Left ventricle myocardium inferior (tissue), 1 donor: ENCODE measurements around the gene BRICD5. TPM values are rescaled to one million over a fixed set of nuclear protein-coding genes. Genes with fewer than 3 reads are reported as not detected.

Experiments used
- DNase-seq: peaks from one replicate; pipeline ENCODE4 v3.0.0-alpha.2; 2020
- H3K27ac ChIP-seq: fragments of 200-600 bp; replicated peaks from 2 replicates; pipeline ENCODE4 v1.8.0; 2021
- H3K27me3 ChIP-seq: fragments of 200-600 bp; 2 replicates; pipeline ENCODE4 v1.8.0; 2021; ENCODE audit warnings: low read depth
- H3K36me3 ChIP-seq: fragments of 200-600 bp; 2 replicates; pipeline ENCODE4 v1.8.0; 2021
- H3K4me1 ChIP-seq: fragments of 200-600 bp; 2 replicates; pipeline ENCODE4 v1.8.0; 2021
- H3K4me3 ChIP-seq: fragments of 200-600 bp; 2 replicates; pipeline ENCODE4 v1.8.0; 2021; ENCODE audit warnings: mild to moderate bottlenecking, moderate library complexity
- H3K9me3 ChIP-seq: fragments of 200-600 bp; replicated peaks from 2 replicates; pipeline ENCODE4 v1.8.0; 2021
- CTCF ChIP-seq: fragments of 200-600 bp; IDR thresholded peaks from 2 replicates; pipeline ENCODE4 v1.8.0; 2021; ENCODE audit warnings: antibody characterized with exemption, mild to moderate bottlenecking, borderline replicate concordance
- intact Hi-C: fragments of 100-400 bp; cut with micrococcal nuclease; formaldehyde crosslinking; loops from one replicate; pipeline ENCODE4 v1.11.0; 2022
- total RNA-seq: library from RNA; stranded (reverse); fragmentation: NEBNext Ultra II Directional; extraction: Animal tissue kit (Norgen Biotek cat#: 25700); gene quantifications from one replicate; pipeline ENCODE4 v1.2.1, GENCODE V29; 2021
- donor health status: DM: no; HTN: yes; CAD: no; lungs with severe emphysema.

BRICD5 gene
- total RNA-seq, 1 donor from 2014 or later: 10.9 TPM

GRCh38 chr16:2238838-2239675, 28.4 kb upstream of the BRICD5 start:
- Histone ChIP-seq H3K27ac (no peak overlapping the region), H3K4me3 (no peak overlapping the region), H3K9me3 (no peaks in the 10 kb centered on the region), H3K36me3 (peaks cover 58% of the 10 kb centered on the region), H3K27me3 (peaks cover 23% of the 10 kb centered on the region), H3K4me1 (peaks cover 25% of the 10 kb centered on the region)
- TF ChIP-seq CTCF: no peak
- intact Hi-C loops: no loop called here
- no peak for DNase-seq

GRCh38 chr16:2238150-2238837, 27.6 kb upstream of the BRICD5 start:
- Histone ChIP-seq H3K36me3 (peaks cover 58% of the 10 kb centered on the region), H3K4me1 (peaks cover 25% of the 10 kb centered on the region), H3K4me3 (peak overlapping the region; percentile 55), H3K9me3 (no peaks in the 10 kb centered on the region), H3K27ac (peak overlapping the region; percentile 41), H3K27me3 (peaks cover 23% of the 10 kb centered on the region)
- no peak for DNase-seq
- no peak for TF ChIP-seq CTCF
- intact Hi-C loops: no loop called here

- intact Hi-C loops: no loop called here
- H3K9me3 ChIP-seq: no peaks in the 10 kb centered on the region
- peaks cover 23% of the 10 kb centered on the region for H3K27me3 ChIP-seq
- H3K4me1 ChIP-seq: peaks cover 25% of the 10 kb centered on the region
- H3K27ac ChIP-seq: peak overlapping the region; percentile 41
- H3K4me3 ChIP-seq: peak overlapping the region; percentile 55
- DNase-seq: no peak
- no peak for TF ChIP-seq CTCF
- peaks cover 58% of the 10 kb centered on the region for H3K36me3 ChIP-seq
Observed at GRCh38 chr16:2237493-2238149, 27.0 kb upstream of the BRICD5 start.

- no peak for TF ChIP-seq CTCF
- H3K4me1 ChIP-seq: peaks cover 25% of the 10 kb centered on the region
- H3K4me3 ChIP-seq: peak overlapping the region; percentile 55
- intact Hi-C loops: no loop called here
- no peak for DNase-seq
- no peaks in the 10 kb centered on the region for H3K9me3 ChIP-seq
- H3K36me3 ChIP-seq: peaks cover 58% of the 10 kb centered on the region
- H3K27ac ChIP-seq: no peak overlapping the region
- H3K27me3 ChIP-seq: peaks cover 23% of the 10 kb centered on the region
Observed at GRCh38 chr16:2237102-2237482, 26.4 kb upstream of the BRICD5 start.

- peaks cover 23% of the 10 kb centered on the region for H3K27me3 ChIP-seq
- H3K9me3 ChIP-seq: no peaks in the 10 kb centered on the region
- H3K4me1 ChIP-seq: peaks cover 25% of the 10 kb centered on the region
- H3K4me3 ChIP-seq: peak within 1 kb of the TSS; percentile 55
- DNase-seq: no peak
- peaks cover 58% of the 10 kb centered on the region for H3K36me3 ChIP-seq
- TF ChIP-seq CTCF: no peak
- H3K27ac ChIP-seq: no peak within 1 kb of the TSS
- intact Hi-C loops: no loop called here
Observed at GRCh38 chr16:2236337-2237101, 25.9 kb upstream of the BRICD5 start, which contains the start of gene DNASE1L2. Gene DNASE1L2 (plus strand): TSS chr16:2236444. CDS start chr16:2236817, 373 bp downstream.
